ENCODE measurements around the gene OTUB2. TPM values are rescaled to one million over a fixed set of nuclear protein-coding genes. Genes with fewer than 3 reads are reported as not detected.

Gene OTUB2
- total and polyA plus RNA-seq, 2 donors (not counting 3 experiments of a cell fraction or from before 2014, with no cell fraction given), result 0.70 to 1.6 TPM

GRCh38 chr14:93999573-93999972, 26.6 kb upstream of the OTUB2 start:
- DNase-seq (ENCODE audit: low read depth, low spot score) (no peak), FAIRE-seq (no peak)
- no peaks in the 10 kb centered on the region for H3K4me1 ChIP-seq (ENCODE audit: control insufficient read depth, extremely low read depth, insufficient read depth, low read length)
- no peaks in the 10 kb centered on the region for H3K27me3 ChIP-seq (ENCODE audit: control insufficient read depth in 2 of 2, insufficient read depth in 2 of 2, low read length in 2 of 2)
- POLR2A ChIA-PET, result no interaction called here
- no peak overlapping the region for H3K27ac ChIP-seq (ENCODE audit: insufficient read depth, low read depth, low read length)
- no peaks in the 10 kb centered on the region for H3K36me3 ChIP-seq (ENCODE audit: control insufficient read depth in 2 of 2, extremely low read depth in 1 of 2, insufficient read depth in 2 of 2, low read length in 2 of 2)
- no peak overlapping the region for H3K4me2 ChIP-seq (ENCODE audit: insufficient read depth, low read length)
- CTCF ChIA-PET, result interaction anchor here (0.8 to 12.5 kb wide), 6 partner anchors 16 to 792 kb away, joined by 3 to 368 read pairs (median 4); partner anchors contain the start of gene UBR7
- intact Hi-C loops (cut with micrococcal nuclease) (no loop called here), dilution Hi-C loops (cut with MboI; ENCODE audit: extremely low pct_ligation_motif_present, low sequenced_read_pairs) (no loop called here)
- H3K9ac ChIP-seq (replicated peaks; ENCODE audit: extremely low read depth, insufficient read depth, low read length), result no peak overlapping the region
- no peaks in the 10 kb centered on the region for H3K79me2 ChIP-seq (ENCODE audit: control insufficient read depth, insufficient read depth, low read length)
- no peaks in the 10 kb centered on the region for H3K9me3 ChIP-seq (replicated peaks; ENCODE audit: control insufficient read depth, insufficient read depth, low read length)
- H4K20me1 ChIP-seq (replicated peaks; ENCODE audit: control insufficient read depth, extremely low read depth, insufficient read depth, low read length), result no peaks in the 10 kb centered on the region
- no peak overlapping the region for H3K4me3 ChIP-seq (replicated peaks in 1 of 3; ENCODE audit: insufficient read depth in 1 of 3, low read depth in 1 of 3, low read length in 3 of 3)
- H3K9me1 ChIP-seq (replicated peaks; ENCODE audit: control insufficient read depth, extremely low read depth, insufficient read depth, low read length), result no peaks in the 10 kb centered on the region
- H2AFZ ChIP-seq (ENCODE audit: low read depth, low read length), result no peak overlapping the region
- no peak for TF ChIP-seq CTCF (IDR thresholded peaks at IDR 0.05; ENCODE audit: extremely low read depth in 1 of 2, insufficient read depth in 1 of 2, low read depth in 1 of 2, low read length in 2 of 2)
- no peak for TF ChIP-seq MYC (IDR thresholded peaks at IDR 0.05; ENCODE audit: low read depth, low read length)
- no peak for TF ChIP-seq FOS (IDR thresholded peaks at IDR 0.05; ENCODE audit: borderline replicate concordance, insufficient read depth, low read length)
- TF ChIP-seq JUN (IDR thresholded peaks at IDR 0.05; ENCODE audit: borderline replicate concordance, insufficient read depth, insufficient read length, low read depth), result no peak
- no peak for TF ChIP-seq EZH2 (IDR thresholded peaks at IDR 0.05; ENCODE audit: borderline replicate concordance, low read depth, low read length, severe bottlenecking)
- no peak for TF ChIP-seq MAX (IDR thresholded peaks at IDR 0.05; ENCODE audit: insufficient read depth, insufficient read length)
- no peak for TF ChIP-seq GATA2 (IDR thresholded peaks at IDR 0.05; ENCODE audit: insufficient read depth, insufficient read length, low read depth, low read length)
- no peak for TF ChIP-seq POLR2AphosphoS5 (IDR thresholded peaks at IDR 0.05; ENCODE audit: insufficient read depth, low read depth, low read length)
- no peak for TF ChIP-seq POLR2A (IDR thresholded peaks at IDR 0.05; ENCODE audit: low read depth, low read length)
- no TSS peak for BruUV-seq (replicated peaks)
